SU-DHL-6 (cell line): ENCODE results near the gene KCNK2.
"Not testable (repeated sequence)": the region's sequence is repeated elsewhere in the genome, so short reads cannot be mapped to it uniquely, and the experiment has no call there.

ENCODE experiments used
- H2AFZ ChIP-seq: fragments of 200-600 bp; sonication (generic); 2 replicates; pipeline ENCODE4 v1.6.1; 2014; ENCODE audit warnings: low read depth, mild to moderate bottlenecking, moderate library complexity, mixed read lengths, antibody characterized with exemption, low read length; ENCODE audit not compliant: severe bottlenecking
- H3F3A ChIP-seq: fragments of 200-600 bp; shearing (Covaris generic); 2 replicates; pipeline ENCODE4 v1.6.0; 2016; ENCODE audit warnings: antibody characterized with exemption, mild to moderate bottlenecking; ENCODE audit not compliant: insufficient read depth
- H3K27ac ChIP-seq: fragments of 200-600 bp; sonication (generic); 2 replicates; pipeline ENCODE4 v1.5.1; 2016; ENCODE audit warnings: low read depth, mild to moderate bottlenecking, low read length, moderate library complexity, mixed read lengths
- H3K27me3 ChIP-seq: fragments of 200-600 bp; sonication (generic), shearing (Covaris generic); 2 replicates; pipeline ENCODE4 v1.6.0; 2014; ENCODE audit warnings: mild to moderate bottlenecking, low read length
- H3K36me3 ChIP-seq: fragments of 200-600 bp; sonication (generic); 2 replicates; pipeline ENCODE4 v1.6.1; 2014; ENCODE audit warnings: mild to moderate bottlenecking, low read length, mixed read lengths
- H3K4me2 ChIP-seq: fragments of 300-600, 200-600 bp; shearing (Covaris generic), sonication (generic); 2 replicates; pipeline ENCODE4 v1.6.0; 2014; ENCODE audit warnings: low read length, low read depth, mild to moderate bottlenecking; ENCODE audit not compliant: poor library complexity, severe bottlenecking
- H3K4me3 ChIP-seq: fragments of 200-600 bp; sonication (generic); 2 replicates; pipeline ENCODE4 v1.5.1; 2014; ENCODE audit warnings: antibody characterized with exemption, low read length, mild to moderate bottlenecking, mixed read lengths; ENCODE audit not compliant: insufficient read depth, poor library complexity, severe bottlenecking
- H3K79me2 ChIP-seq: fragments of 200-600 bp; sonication (generic); 2 replicates; pipeline ENCODE4 v1.6.1; 2014; ENCODE audit warnings: mild to moderate bottlenecking, low read length, moderate library complexity; ENCODE audit not compliant: insufficient read depth
- H3K9ac ChIP-seq: fragments of 200-600 bp; sonication (generic); 2 replicates; pipeline ENCODE4 v1.7.0; 2014; ENCODE audit warnings: mild to moderate bottlenecking, low read length
- H3K9me2 ChIP-seq: fragments of 200-600 bp; sonication (generic); replicated peaks from 2 replicates; pipeline ENCODE4 v1.6.1; 2014; ENCODE audit warnings: low read length; ENCODE audit not compliant: insufficient read depth
- H3K9me3 ChIP-seq: fragments of 200-600 bp; sonication (generic); 2 replicates; pipeline ENCODE4 v1.6.1; 2014; ENCODE audit warnings: low read length, mixed read lengths; ENCODE audit not compliant: insufficient read depth
- H4K20me1 ChIP-seq: fragments of 200-600 bp; sonication (generic); 2 replicates; pipeline ENCODE4 v1.6.1; 2014; ENCODE audit warnings: low read depth, mild to moderate bottlenecking, antibody characterized with exemption, low read length, moderate library complexity, mixed read lengths
- EZH2phosphoT487 ChIP-seq: fragments of 200-600 bp; sonication (generic), shearing (Covaris generic); conservative IDR thresholded peaks from 2 replicates; pipeline ENCODE4 v1.6.1; 2018; ENCODE audit warnings: mild to moderate bottlenecking, antibody characterized with exemption, low read length, moderate library complexity, mixed read lengths
- TF ChIP-seq, protein P1 (sequence below): fragments of 200-600 bp; sonication (generic); IDR thresholded peaks from one replicate; pipeline ENCODE4 v1.5.1; 2017; ENCODE audit warnings: antibody characterized with exemption, mild to moderate bottlenecking, low read length, moderate library complexity; ENCODE audit not compliant: insufficient read depth, poor library complexity, severe bottlenecking

The KCNK2 gene

GRCh38 chr1:215156232-215156631 is 73.7 kb downstream of the KCNK2 start:
- Histone ChIP-seq H3K36me3 (no peaks in the 10 kb centered on the region), H3K4me3 (no peak overlapping the region), H2AFZ (no peak overlapping the region), H4K20me1 (no peaks in the 10 kb centered on the region), H3K27me3 (no peaks in the 10 kb centered on the region), H3K9ac (no peak overlapping the region), H3K9me2 (no peaks in the 10 kb centered on the region), H3K79me2 (no peaks in the 10 kb centered on the region), H3F3A (no peaks in the 10 kb centered on the region), H3K27ac (no peak overlapping the region), H3K9me3 (no peaks in the 10 kb centered on the region), H3K4me2 (no peak overlapping the region)
- TF ChIP-seq EZH2phosphoT487: no peak
- TF ChIP-seq, protein P1, sequence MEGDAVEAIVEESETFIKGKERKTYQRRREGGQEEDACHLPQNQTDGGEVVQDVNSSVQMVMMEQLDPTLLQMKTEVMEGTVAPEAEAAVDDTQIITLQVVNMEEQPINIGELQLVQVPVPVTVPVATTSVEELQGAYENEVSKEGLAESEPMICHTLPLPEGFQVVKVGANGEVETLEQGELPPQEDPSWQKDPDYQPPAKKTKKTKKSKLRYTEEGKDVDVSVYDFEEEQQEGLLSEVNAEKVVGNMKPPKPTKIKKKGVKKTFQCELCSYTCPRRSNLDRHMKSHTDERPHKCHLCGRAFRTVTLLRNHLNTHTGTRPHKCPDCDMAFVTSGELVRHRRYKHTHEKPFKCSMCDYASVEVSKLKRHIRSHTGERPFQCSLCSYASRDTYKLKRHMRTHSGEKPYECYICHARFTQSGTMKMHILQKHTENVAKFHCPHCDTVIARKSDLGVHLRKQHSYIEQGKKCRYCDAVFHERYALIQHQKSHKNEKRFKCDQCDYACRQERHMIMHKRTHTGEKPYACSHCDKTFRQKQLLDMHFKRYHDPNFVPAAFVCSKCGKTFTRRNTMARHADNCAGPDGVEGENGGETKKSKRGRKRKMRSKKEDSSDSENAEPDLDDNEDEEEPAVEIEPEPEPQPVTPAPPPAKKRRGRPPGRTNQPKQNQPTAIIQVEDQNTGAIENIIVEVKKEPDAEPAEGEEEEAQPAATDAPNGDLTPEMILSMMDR: no peak

DNA sequence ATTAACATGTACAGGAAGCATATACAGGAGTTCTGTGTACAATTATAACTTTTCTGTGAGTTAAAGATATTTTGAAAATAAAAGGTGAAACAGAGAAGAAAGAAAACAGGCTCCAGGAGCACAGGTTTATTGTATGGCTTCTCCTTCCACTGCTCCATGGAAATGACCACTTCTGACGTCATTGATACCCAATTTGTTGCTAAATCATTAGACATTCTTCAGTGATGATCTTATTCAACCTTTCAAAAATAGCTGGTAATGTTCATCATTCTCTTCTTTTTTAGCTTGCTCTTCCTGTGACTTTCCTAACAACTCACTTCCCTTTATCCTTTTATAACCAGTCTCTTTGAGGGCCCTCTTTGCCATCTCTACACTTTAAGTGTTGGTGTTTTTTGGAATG is 77.8 kb downstream of the KCNK2 start:
- TF ChIP-seq, protein P1: no peak
- Histone ChIP-seq H3K4me2 (no peak overlapping the region), H3K36me3 (no peaks in the 10 kb centered on the region), H3K4me3 (no peak overlapping the region), H3K79me2 (no peaks in the 10 kb centered on the region), H2AFZ (no peak overlapping the region), H3K9me2 (no peaks in the 10 kb centered on the region), H3F3A (no peaks in the 10 kb centered on the region), H3K27ac (no peak overlapping the region), H3K9me3 (no peaks in the 10 kb centered on the region), H3K9ac (no peak overlapping the region), H3K27me3 (no peaks in the 10 kb centered on the region), H4K20me1 (no peaks in the 10 kb centered on the region)

DNA sequence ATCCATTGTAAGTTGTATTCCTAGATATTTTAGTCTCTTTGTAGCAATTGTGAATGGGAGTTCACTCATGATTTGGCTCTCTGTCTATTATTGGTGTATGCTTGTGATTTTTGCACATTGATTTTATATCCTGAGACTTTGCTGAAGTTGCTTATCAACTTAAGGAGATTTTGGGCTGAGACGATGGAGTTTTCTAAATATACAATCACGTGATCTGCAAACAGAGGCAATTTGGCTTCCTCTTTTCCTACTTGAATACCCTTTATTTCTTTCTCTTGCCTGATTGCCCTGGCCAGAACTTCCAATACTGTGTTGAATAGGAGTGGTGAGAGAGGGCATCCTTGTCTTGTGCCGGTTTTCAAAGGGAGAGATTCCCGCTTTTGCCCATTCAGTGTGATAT is 80.6 kb downstream of the KCNK2 start:
- H3K4me3 ChIP-seq, H3K4me2 ChIP-seq: not testable (repeated sequence)

GRCh38 chr1:215166886-215167285 is 84.3 kb downstream of the KCNK2 start:
- H3K9me2 ChIP-seq: no peaks in the 10 kb centered on the region
- H3K27me3 ChIP-seq: no peaks in the 10 kb centered on the region
- H3K9me3 ChIP-seq: no peaks in the 10 kb centered on the region
- H2AFZ ChIP-seq: no peak overlapping the region
- no peak overlapping the region for H3K27ac ChIP-seq
- TF ChIP-seq, protein P1: no peak
- TF ChIP-seq EZH2phosphoT487: no peak
- H3K9ac ChIP-seq: no peak overlapping the region
- H3F3A ChIP-seq: no peaks in the 10 kb centered on the region
- H4K20me1 ChIP-seq: no peaks in the 10 kb centered on the region
- H3K4me3 ChIP-seq: no peak overlapping the region
- no peaks in the 10 kb centered on the region for H3K36me3 ChIP-seq
- H3K4me2 ChIP-seq: no peak overlapping the region
- H3K79me2 ChIP-seq: no peaks in the 10 kb centered on the region

More for the DNA sequence above, 80.6 kb downstream of the KCNK2 start:
- H3K36me3 ChIP-seq, H2AFZ ChIP-seq, H3K9me3 ChIP-seq, H3K27ac ChIP-seq, H3K79me2 ChIP-seq, H3F3A ChIP-seq, H3K9ac ChIP-seq, H4K20me1 ChIP-seq, H3K27me3 ChIP-seq, H3K9me2 ChIP-seq: not testable (repeated sequence)
